Lower lobe of right lung (tissue), 2 donors: Measurements from ENCODE around the gene OR6A2. TPM values are rescaled to one million over a fixed set of nuclear protein-coding genes. Genes with fewer than 3 reads are reported as not detected.

Source experiments
- ATAC-seq, 2 donors: fragments of 200-7000 bp; cut with Tn5 transposase; one replicate each; pipeline ENCODE4 v1.9.1; 2020 to 2022; ENCODE audit warnings: mild to moderate bottlenecking in 2 of 2, moderate library complexity in 2 of 2
- DNase-seq: peaks from one replicate; pipeline ENCODE4 v3.0.0-alpha.2; 2020
- H3K27ac ChIP-seq: fragments of 200-600 bp; one replicate; pipeline ENCODE4 v1.8.0; 2022
- H3K27me3 ChIP-seq: fragments of 200-600 bp; one replicate; pipeline ENCODE4 v1.8.0; 2022; ENCODE audit warnings: low read depth
- H3K36me3 ChIP-seq: fragments of 200-600 bp; one replicate; pipeline ENCODE4 v1.8.0; 2022; ENCODE audit warnings: mild to moderate bottlenecking
- H3K4me1 ChIP-seq: fragments of 200-600 bp; one replicate; pipeline ENCODE4 v1.8.0; 2022
- H3K4me3 ChIP-seq: fragments of 200-600 bp; one replicate; pipeline ENCODE4 v1.8.0; 2022; ENCODE audit warnings: mild to moderate bottlenecking
- H3K9me3 ChIP-seq: fragments of 200-600 bp; one replicate; pipeline ENCODE4 v1.8.0; 2022
- intact Hi-C: fragments of 100-400 bp; cut with DNase I; formaldehyde crosslinking; loops from one replicate; pipeline ENCODE4 v1.11.0; 2022
- total RNA-seq: library from RNA; stranded (reverse); fragmentation: NEBNext Ultra II Directional; extraction: Animal tissue kit (Norgen Biotek cat#: 25700); gene quantifications from one replicate; pipeline ENCODE4 v1.2.1, GENCODE V29; 2021
- TF ChIP-seq, protein P1 (sequence below): fragments of 200-600 bp; IDR thresholded peaks from one replicate; pipeline ENCODE4 v1.8.0; 2022; ENCODE audit warnings: antibody characterized with exemption, mild to moderate bottlenecking
- donor health status: DM: no; HTN: yes; CAD: no; lungs with severe emphysema.

OR6A2 gene
- total RNA-seq, 1 donor from 2014 or later, result 0.18 TPM

DNA sequence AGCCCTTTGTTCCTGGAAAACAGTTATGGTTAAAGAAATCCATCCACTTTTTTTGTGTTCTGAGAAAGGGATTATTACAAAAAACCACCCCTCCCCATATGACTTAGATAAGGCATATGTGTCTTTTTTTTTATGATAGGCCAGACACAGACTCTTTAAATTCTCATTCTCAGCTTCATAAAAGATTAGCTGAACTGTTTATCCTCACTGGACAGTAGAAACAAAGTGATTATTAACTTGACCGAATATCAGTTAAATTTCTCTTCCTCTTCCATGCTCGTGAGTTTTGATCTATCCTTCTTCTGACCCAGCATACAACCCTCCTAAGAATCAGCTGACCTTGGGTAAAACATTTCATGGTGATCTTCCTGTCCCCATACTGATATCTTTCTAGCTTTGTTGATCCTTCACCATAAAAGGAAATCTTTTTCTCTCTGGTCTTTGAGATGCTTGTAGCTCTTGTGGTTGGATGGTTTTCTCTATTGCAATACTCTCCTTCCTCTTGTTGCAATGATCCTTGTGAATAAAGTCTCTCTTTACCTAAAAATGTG is 53.9 kb downstream of the OR6A2 start:
- peak overlapping the region; percentile 46 for H3K4me3 ChIP-seq
- H3K9me3 ChIP-seq, result no peaks in the 10 kb centered on the region
- no peaks in the 10 kb centered on the region for H3K36me3 ChIP-seq
- H3K27ac ChIP-seq, result peak overlapping the region; percentile 79
- no peaks in the 10 kb centered on the region for H3K27me3 ChIP-seq
- ATAC-seq (peak; percentile 32 to 39), DNase-seq (no peak)
- TF ChIP-seq, protein P1, sequence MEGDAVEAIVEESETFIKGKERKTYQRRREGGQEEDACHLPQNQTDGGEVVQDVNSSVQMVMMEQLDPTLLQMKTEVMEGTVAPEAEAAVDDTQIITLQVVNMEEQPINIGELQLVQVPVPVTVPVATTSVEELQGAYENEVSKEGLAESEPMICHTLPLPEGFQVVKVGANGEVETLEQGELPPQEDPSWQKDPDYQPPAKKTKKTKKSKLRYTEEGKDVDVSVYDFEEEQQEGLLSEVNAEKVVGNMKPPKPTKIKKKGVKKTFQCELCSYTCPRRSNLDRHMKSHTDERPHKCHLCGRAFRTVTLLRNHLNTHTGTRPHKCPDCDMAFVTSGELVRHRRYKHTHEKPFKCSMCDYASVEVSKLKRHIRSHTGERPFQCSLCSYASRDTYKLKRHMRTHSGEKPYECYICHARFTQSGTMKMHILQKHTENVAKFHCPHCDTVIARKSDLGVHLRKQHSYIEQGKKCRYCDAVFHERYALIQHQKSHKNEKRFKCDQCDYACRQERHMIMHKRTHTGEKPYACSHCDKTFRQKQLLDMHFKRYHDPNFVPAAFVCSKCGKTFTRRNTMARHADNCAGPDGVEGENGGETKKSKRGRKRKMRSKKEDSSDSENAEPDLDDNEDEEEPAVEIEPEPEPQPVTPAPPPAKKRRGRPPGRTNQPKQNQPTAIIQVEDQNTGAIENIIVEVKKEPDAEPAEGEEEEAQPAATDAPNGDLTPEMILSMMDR, result no peak
- intact Hi-C loops, result no loop called here
- H3K4me1 ChIP-seq, result peaks cover 20% of the 10 kb centered on the region

DNA sequence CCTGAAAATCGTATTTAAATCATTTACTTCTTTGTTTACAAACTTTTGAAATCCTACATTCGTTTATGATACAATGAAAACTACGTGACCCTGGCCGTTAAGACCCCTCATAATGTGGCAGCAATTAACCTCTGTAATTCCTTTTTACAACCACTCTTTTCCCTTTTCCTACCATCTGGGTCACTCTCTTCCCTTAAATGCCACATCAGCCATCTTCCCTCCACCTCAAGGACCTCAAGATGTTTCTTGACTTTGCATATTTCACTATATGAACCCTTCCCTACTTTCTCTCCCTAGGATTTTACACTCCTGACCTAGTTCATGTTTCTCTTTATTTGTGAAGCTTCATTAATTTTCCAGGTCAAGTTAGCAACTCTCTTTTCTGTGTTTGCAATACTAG is 54.5 kb downstream of the OR6A2 start:
- TF ChIP-seq, protein P1, result no peak
- peaks cover 20% of the 10 kb centered on the region for H3K4me1 ChIP-seq
- intact Hi-C loops, result no loop called here
- ATAC-seq, result no peak
- no peaks in the 10 kb centered on the region for H3K27me3 ChIP-seq
- no peaks in the 10 kb centered on the region for H3K36me3 ChIP-seq
- peak overlapping the region; percentile 46 for H3K4me3 ChIP-seq
- peak overlapping the region; percentile 79 for H3K27ac ChIP-seq
- no peaks in the 10 kb centered on the region for H3K9me3 ChIP-seq
- DNase-seq, result no peak

DNA sequence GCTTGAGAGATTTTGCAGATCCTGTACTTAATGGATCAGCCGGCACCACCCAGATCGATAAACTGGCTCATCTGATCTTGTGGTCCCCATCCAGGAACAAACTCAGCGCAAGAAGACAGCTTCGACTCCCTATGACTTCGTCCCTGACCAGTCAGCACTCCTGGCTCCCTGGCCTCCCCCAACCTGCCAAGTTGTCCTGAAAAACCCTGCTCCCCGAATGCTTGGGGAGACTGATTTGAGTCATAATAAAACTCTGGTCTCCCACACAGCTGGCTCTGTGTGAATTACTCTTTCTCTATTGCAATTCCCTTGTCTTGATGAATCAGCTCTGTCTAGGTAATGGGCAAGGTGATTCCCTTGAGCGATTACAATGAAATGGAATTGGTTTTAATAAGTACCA is 57.2 kb downstream of the OR6A2 start:
- Histone ChIP-seq H3K36me3 (no peaks in the 10 kb centered on the region), H3K4me3 (peak overlapping the region; percentile 1), H3K27me3 (no peaks in the 10 kb centered on the region), H3K9me3 (no peaks in the 10 kb centered on the region), H3K4me1 (peaks cover 18% of the 10 kb centered on the region), H3K27ac (no peak overlapping the region)
- no peak for ATAC-seq
- intact Hi-C loops, result no loop called here
- TF ChIP-seq, protein P1, result no peak
- no peak for DNase-seq

Other genes with a start within 250 kb of the OR6A2 start
- gene RRP8, start 196.1 kb downstream of the OR6A2 start, total RNA-seq, result 16.5 TPM
- 135 TPM for gene ILK, start 195.9 kb downstream of the OR6A2 start, total RNA-seq
- 112 TPM for gene TAF10, start 187.5 kb downstream of the OR6A2 start, total RNA-seq
- gene TPP1, start 180.3 kb downstream of the OR6A2 start, total RNA-seq, result 231 TPM
- gene DCHS1, start 143.9 kb downstream of the OR6A2 start, total RNA-seq, result 23.2 TPM
- gene MRPL17, start 116.3 kb downstream of the OR6A2 start, total RNA-seq, result 34.2 TPM
- 0.09 TPM for gene OR2AG2, start 27.7 kb downstream of the OR6A2 start, total RNA-seq
- not detected for gene OR2AG1, start 16.7 kb downstream of the OR6A2 start, total RNA-seq
- not detected for gene OR10A5, start 46.0 kb upstream of the OR6A2 start, total RNA-seq
- not detected for gene OR10A2, start 63.4 kb upstream of the OR6A2 start, total RNA-seq
- gene OR10A4, start 76.9 kb upstream of the OR6A2 start, total RNA-seq, result not detected
- not detected for gene OR2D2, start 92.8 kb upstream of the OR6A2 start, total RNA-seq
- not detected for gene OR2D3, start 121.3 kb upstream of the OR6A2 start, total RNA-seq
- gene ZNF215, start 126.7 kb upstream of the OR6A2 start, total RNA-seq, result 2.3 TPM
- gene ZNF214, start 220.7 kb upstream of the OR6A2 start, total RNA-seq, result 3.3 TPM
- not detected for gene NLRP14, start 220.8 kb upstream of the OR6A2 start, total RNA-seq